Measurements from ENCODE around the gene ARHGEF4. TPM values are rescaled to one million over a fixed set of nuclear protein-coding genes. Genes with fewer than 3 reads are reported as not detected.

ARHGEF4 gene
- total and polyA plus RNA-seq, 4 donors = 61.6 to 210 (median 137) TPM

DNA sequence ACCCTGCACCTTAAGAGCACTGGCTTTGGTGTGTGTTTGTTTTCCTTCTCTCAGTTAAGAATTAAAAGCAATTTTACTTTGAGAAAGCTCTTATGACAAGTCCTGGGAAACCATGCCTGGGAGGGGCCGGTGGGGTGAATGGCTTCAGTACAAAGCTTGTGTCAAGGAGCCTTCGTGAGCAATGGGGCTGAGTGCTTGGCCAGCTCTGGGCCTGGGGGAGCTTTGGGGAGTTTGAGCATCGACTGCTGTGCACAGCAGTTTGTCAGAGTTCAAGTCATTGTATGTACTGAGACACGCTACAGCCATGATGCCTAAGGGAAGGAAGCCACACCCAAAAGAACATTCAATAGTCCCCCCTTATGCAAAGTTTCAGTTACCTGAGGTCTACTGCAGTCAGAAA, 75.8 kb downstream of the ARHGEF4 start:
- Histone ChIP-seq H3K4me3 (ENCODE audit: low read depth, low read length) (no peak overlapping the region), H3K4me1 (ENCODE audit: control insufficient read depth, insufficient read depth, low read length) (peaks cover 28% of the 10 kb centered on the region), H3K27me3 (ENCODE audit: control insufficient read depth, insufficient read depth, low read length) (peaks cover 6% of the 10 kb centered on the region), H3K9me3 (ENCODE audit: control insufficient read depth, insufficient read depth, low read length) (no peaks in the 10 kb centered on the region), H3K27ac (ENCODE audit: low read depth, low read length) (no peak overlapping the region), H3K36me3 (ENCODE audit: control insufficient read depth, insufficient read depth, low read length) (peaks cover 35% of the 10 kb centered on the region)
- WGBS (ENCODE audit: insufficient coverage) = 25% methylated on average over 2 of the region's 4 CpGs
- no peak for DNase-seq (ENCODE audit: low read depth in 4 of 6, low spot score in 6 of 6)

DNA sequence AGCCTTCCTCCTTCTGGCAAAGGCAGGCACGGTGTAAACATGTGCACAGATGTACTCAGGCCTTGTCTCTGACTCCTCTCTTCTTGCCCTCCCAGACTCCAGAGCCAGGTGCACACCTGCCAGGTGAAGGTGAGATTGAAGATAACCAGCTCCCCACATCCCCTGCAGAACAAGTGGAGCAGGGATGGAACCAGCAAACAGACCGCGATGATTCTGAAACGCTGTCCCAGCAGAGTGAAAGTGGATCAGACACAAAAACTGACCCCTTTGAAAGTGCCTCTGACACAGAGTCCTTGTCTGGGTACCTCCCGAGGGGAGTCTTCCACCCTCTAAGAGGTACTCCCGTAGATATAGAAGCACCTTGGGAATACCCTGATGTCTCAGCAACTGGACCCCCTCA, 77.2 kb downstream of the ARHGEF4 start:
- no peak for DNase-seq (ENCODE audit: low read depth in 4 of 6, low spot score in 6 of 6)
- Histone ChIP-seq H3K4me3 (ENCODE audit: low read depth, low read length) (no peak overlapping the region), H3K27ac (ENCODE audit: low read depth, low read length) (no peak overlapping the region), H3K27me3 (ENCODE audit: control insufficient read depth, insufficient read depth, low read length) (peaks cover 6% of the 10 kb centered on the region), H3K4me1 (ENCODE audit: control insufficient read depth, insufficient read depth, low read length) (peaks cover 29% of the 10 kb centered on the region), H3K36me3 (ENCODE audit: control insufficient read depth, insufficient read depth, low read length) (peaks cover 40% of the 10 kb centered on the region), H3K9me3 (ENCODE audit: control insufficient read depth, insufficient read depth, low read length) (no peaks in the 10 kb centered on the region)
- 93% methylated on average over 6 of the region's 6 CpGs for WGBS (ENCODE audit: insufficient coverage)

DNA sequence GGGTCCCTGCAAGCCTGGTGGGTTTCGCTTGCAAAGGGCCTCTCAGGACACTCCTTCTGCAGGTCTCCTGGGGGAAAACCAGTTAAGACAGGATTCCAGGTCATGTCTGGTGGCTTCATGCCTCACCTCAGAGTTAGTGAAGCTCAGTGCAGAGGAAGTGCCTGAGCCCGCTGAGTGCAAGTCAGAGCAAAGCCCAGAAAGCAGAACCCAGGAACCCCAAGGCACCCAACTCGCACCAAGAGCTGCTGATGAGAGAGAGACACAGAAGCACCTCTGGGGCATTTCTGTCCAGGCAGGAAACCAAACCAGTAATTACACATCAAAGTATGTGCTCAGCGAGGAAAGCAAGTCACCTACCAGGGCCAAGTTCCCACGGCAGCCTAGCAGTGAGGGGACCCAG, 78.4 kb downstream of the ARHGEF4 start:
- peaks cover 40% of the 10 kb centered on the region for H3K36me3 ChIP-seq (ENCODE audit: control insufficient read depth, insufficient read depth, low read length)
- H3K27ac ChIP-seq (ENCODE audit: low read depth, low read length) = no peak overlapping the region
- H3K27me3 ChIP-seq (ENCODE audit: control insufficient read depth, insufficient read depth, low read length) = peaks cover 6% of the 10 kb centered on the region
- 96% methylated on average over 4 of the region's 5 CpGs for WGBS (ENCODE audit: insufficient coverage)
- H3K4me1 ChIP-seq (ENCODE audit: control insufficient read depth, insufficient read depth, low read length) = peaks cover 29% of the 10 kb centered on the region
- DNase-seq (ENCODE audit: low read depth in 4 of 6, low spot score in 6 of 6) = no peak
- no peaks in the 10 kb centered on the region for H3K9me3 ChIP-seq (ENCODE audit: control insufficient read depth, insufficient read depth, low read length)
- no peak overlapping the region for H3K4me3 ChIP-seq (ENCODE audit: low read depth, low read length)

DNA sequence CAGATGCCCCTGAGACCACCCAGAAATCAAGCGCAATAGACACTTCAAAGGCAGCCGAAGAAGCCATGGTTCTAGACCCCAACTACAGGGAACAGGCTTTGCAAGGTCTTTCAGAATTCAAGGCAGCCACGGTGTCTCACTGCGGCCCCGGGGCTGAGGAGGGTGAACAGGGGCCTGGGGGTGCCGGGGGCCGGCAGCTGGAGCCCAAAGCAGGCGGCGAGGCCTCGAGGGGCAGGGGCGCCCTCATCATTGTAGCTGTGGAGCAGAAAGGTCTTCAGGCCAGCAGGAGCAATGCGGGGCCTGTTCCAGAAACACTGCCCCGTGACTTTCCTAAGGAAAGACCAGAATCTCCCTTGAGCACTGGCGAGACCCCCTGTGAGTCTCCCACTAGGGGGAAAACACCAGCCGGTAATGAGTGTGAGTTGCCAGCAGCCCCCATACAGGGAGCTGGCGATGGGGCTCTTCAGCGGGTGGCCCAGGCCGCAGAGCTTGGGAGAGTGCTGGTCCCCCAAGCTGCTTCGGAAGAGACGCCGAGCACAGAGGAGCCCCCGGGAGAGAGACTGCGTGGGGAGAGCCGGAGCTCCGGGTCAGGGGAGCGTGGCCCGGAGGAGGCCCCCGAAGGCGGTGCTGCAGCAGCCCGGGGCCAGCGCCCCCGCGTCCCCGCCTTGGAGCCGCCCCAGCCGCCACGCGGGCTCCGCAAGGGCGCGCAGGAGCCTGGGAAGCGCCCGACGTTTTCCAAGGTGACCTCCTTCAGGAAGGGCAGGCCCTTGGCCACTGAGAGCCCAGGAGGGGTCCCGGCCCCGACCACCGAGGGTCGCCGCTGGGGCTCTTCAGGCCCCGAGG, 79.1 kb downstream of the ARHGEF4 start:
- Histone ChIP-seq H3K36me3 (ENCODE audit: control insufficient read depth, insufficient read depth, low read length) (peaks cover 40% of the 10 kb centered on the region), H3K27me3 (ENCODE audit: control insufficient read depth, insufficient read depth, low read length) (peaks cover 6% of the 10 kb centered on the region), H3K4me1 (ENCODE audit: control insufficient read depth, insufficient read depth, low read length) (peaks cover 28% of the 10 kb centered on the region), H3K4me3 (ENCODE audit: low read depth, low read length) (no peak overlapping the region), H3K27ac (ENCODE audit: low read depth, low read length) (no peak overlapping the region), H3K9me3 (ENCODE audit: control insufficient read depth, insufficient read depth, low read length) (no peaks in the 10 kb centered on the region)
- DNase-seq (ENCODE audit: low read depth in 4 of 6, low spot score in 6 of 6) = no peak
- 61% methylated on average over 50 of the region's 50 CpGs for WGBS (ENCODE audit: insufficient coverage)

DNA sequence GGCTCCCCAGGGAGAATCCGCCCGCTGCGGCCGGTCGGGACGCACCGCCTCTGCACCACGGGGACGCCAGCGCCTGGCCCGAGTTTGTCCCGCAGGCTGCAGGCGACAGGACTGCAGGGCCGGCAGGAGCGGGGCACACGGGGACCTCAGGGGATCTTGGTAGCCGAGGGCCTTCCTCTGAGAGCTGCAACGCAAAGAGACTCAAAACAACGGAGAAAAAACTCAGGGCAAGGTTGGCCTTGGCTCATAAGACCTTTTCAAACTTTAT, 79.7 kb downstream of the ARHGEF4 start:
- no peak for DNase-seq (ENCODE audit: low read depth in 4 of 6, low spot score in 6 of 6)
- peaks cover 6% of the 10 kb centered on the region for H3K27me3 ChIP-seq (ENCODE audit: control insufficient read depth, insufficient read depth, low read length)
- WGBS (ENCODE audit: insufficient coverage) = 41% methylated on average over 19 of the region's 19 CpGs
- H3K27ac ChIP-seq (ENCODE audit: low read depth, low read length) = no peak overlapping the region
- peaks cover 40% of the 10 kb centered on the region for H3K36me3 ChIP-seq (ENCODE audit: control insufficient read depth, insufficient read depth, low read length)
- H3K9me3 ChIP-seq (ENCODE audit: control insufficient read depth, insufficient read depth, low read length) = no peaks in the 10 kb centered on the region
- no peak overlapping the region for H3K4me3 ChIP-seq (ENCODE audit: low read depth, low read length)
- H3K4me1 ChIP-seq (ENCODE audit: control insufficient read depth, insufficient read depth, low read length) = peaks cover 24% of the 10 kb centered on the region

DNA sequence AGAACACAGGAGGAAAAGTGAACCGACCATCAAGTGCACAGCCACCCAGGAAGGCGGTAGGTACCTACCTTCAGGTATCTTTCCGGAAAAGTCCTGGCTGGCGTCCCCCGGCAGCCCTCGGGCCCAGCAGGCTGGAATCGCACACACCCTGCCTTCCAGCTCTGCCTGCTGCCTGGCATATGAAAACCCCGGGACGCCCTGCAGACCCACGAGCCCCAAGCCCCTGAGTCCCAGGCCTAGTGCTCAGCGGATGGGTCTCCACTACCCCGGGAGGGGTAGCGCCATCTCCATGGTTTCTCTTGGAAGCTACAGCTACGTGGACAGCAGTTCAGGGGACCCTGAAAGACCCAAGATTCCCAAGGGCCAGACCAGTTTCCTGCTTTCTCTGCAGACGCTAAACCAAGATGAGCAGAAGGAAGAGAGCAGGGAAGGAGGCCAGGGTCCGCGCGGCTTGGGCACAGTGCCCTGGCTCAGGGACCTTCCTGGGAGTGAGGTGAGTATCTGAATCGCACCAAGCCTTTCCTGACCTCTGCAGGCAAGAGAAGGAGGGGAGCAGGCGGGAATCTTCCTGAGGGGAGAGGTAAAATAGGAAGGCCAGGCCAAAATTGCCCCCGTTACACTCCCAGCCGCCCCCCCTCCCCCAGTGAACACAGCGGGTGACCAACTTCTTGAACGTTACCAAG, 80.4 kb downstream of the ARHGEF4 start:
- H3K4me3 ChIP-seq (ENCODE audit: low read depth, low read length) = no peak overlapping the region
- H3K4me1 ChIP-seq (ENCODE audit: control insufficient read depth, insufficient read depth, low read length) = peaks cover 17% of the 10 kb centered on the region
- peaks cover 37% of the 10 kb centered on the region for H3K36me3 ChIP-seq (ENCODE audit: control insufficient read depth, insufficient read depth, low read length)
- WGBS (ENCODE audit: insufficient coverage) = 70% methylated on average over 23 of the region's 24 CpGs
- DNase-seq (ENCODE audit: low read depth in 4 of 6, low spot score in 6 of 6) = peak in 2 of 6 donors; percentile 9 to 24
- H3K27ac ChIP-seq (ENCODE audit: low read depth, low read length) = peak overlapping the region; percentile 8
- H3K9me3 ChIP-seq (ENCODE audit: control insufficient read depth, insufficient read depth, low read length) = no peaks in the 10 kb centered on the region
- H3K27me3 ChIP-seq (ENCODE audit: control insufficient read depth, insufficient read depth, low read length) = peaks cover 6% of the 10 kb centered on the region

DNA sequence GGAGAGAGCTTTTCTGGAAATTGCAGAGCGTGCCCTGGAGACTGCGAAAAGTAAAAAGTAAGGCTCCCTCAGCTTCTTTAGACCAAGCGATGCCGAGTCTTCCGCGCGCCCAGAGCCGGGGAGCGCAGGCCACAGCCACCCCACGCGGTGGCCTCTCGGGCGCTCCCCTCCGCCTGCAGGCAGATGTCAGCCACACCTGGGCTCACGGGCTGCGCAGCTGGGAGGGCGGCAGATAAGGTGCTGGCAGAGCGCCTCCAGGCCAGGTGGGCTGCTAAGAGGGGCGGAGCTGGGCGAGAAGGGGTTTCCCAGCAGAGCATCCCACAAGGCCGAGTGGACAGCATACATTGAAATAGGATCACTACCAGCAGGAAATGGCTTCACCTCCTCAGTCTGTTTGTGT, 81.7 kb downstream of the ARHGEF4 start:
- Histone ChIP-seq H3K27ac (ENCODE audit: low read depth, low read length) (no peak overlapping the region), H3K4me3 (ENCODE audit: low read depth, low read length) (no peak overlapping the region), H3K27me3 (ENCODE audit: control insufficient read depth, insufficient read depth, low read length) (peaks cover 6% of the 10 kb centered on the region), H3K4me1 (ENCODE audit: control insufficient read depth, insufficient read depth, low read length) (peaks cover 14% of the 10 kb centered on the region), H3K9me3 (ENCODE audit: control insufficient read depth, insufficient read depth, low read length) (no peaks in the 10 kb centered on the region), H3K36me3 (ENCODE audit: control insufficient read depth, insufficient read depth, low read length) (peaks cover 37% of the 10 kb centered on the region)
- 90% methylated on average over 19 of the region's 21 CpGs for WGBS (ENCODE audit: insufficient coverage)
- no peak for DNase-seq (ENCODE audit: low read depth in 4 of 6, low spot score in 6 of 6)

DNA sequence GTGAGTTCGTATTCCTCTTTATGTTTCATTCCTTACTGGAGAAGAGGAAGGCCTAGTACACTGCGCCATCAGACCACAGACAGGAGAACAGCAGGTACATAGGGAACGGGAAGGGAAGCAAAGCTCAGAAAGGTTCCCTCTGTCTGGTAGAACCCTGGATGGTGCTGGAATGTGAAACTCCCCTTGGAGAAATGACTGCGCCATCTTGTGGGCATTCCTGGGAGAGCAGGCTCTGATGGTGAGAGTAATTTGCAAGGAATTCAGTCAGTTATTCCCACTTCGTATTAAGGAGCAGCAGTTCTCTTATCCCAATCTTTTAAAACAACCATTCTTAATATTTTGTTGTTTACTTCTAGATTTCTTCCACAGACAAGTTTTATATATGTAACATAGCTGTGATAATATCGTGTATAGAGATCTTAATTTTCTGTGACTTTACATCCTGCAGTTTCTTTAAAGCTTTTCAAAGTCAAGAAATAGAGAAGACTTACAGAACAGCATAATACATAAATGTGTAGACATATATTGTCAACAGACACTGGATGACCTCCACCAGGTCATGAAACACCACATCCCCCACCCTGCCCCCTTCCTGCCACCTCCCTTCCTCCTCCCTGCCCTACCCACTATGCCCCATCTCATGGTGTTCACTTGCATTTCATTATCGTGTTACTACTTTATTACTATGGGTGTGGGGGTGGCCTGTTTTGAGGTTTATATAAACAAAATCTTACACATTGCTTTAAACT, 83.9 kb downstream of the ARHGEF4 start:
- H3K27me3 ChIP-seq (ENCODE audit: control insufficient read depth, insufficient read depth, low read length) = peaks cover 6% of the 10 kb centered on the region
- no peak overlapping the region for H3K4me3 ChIP-seq (ENCODE audit: low read depth, low read length)
- DNase-seq (ENCODE audit: low read depth in 4 of 6, low spot score in 6 of 6) = peak; percentile 61 to 95 (median 80)
- H3K9me3 ChIP-seq (ENCODE audit: control insufficient read depth, insufficient read depth, low read length) = no peaks in the 10 kb centered on the region
- H3K27ac ChIP-seq (ENCODE audit: low read depth, low read length) = no peak overlapping the region
- 35% methylated on average over 3 of the region's 7 CpGs for WGBS (ENCODE audit: insufficient coverage)
- peaks cover 23% of the 10 kb centered on the region for H3K36me3 ChIP-seq (ENCODE audit: control insufficient read depth, insufficient read depth, low read length)
- peaks cover 14% of the 10 kb centered on the region for H3K4me1 ChIP-seq (ENCODE audit: control insufficient read depth, insufficient read depth, low read length)

DNA sequence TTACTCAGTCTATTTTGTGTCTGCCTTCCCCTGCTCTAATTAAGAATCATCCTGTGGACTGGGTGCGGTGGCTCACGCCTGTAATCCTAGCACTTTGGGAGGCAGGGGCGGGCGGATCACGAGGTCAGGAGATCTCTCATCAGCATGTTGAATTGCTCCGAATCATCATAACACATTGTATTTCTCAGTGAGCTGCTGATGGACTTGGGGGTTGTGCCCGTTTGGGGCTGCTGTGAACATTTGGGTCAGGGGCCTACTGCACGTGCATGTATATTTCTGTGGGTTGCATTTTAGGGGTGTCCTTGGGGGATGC, 84.4 kb downstream of the ARHGEF4 start:
- no peaks in the 10 kb centered on the region for H3K9me3 ChIP-seq (ENCODE audit: control insufficient read depth, insufficient read depth, low read length)
- peaks cover 14% of the 10 kb centered on the region for H3K4me1 ChIP-seq (ENCODE audit: control insufficient read depth, insufficient read depth, low read length)
- DNase-seq (ENCODE audit: low read depth in 4 of 6, low spot score in 6 of 6) = no peak
- 100% methylated on average over 2 of the region's 8 CpGs for WGBS (ENCODE audit: insufficient coverage)
- no peak overlapping the region for H3K27ac ChIP-seq (ENCODE audit: low read depth, low read length)
- H3K27me3 ChIP-seq (ENCODE audit: control insufficient read depth, insufficient read depth, low read length) = peaks cover 6% of the 10 kb centered on the region
- no peak overlapping the region for H3K4me3 ChIP-seq (ENCODE audit: low read depth, low read length)
- H3K36me3 ChIP-seq (ENCODE audit: control insufficient read depth, insufficient read depth, low read length) = peaks cover 17% of the 10 kb centered on the region

Data from spinal cord (tissue), 10 donors.